IMR-90 (cell line): ENCODE data around the gene MAP1LC3B. TPM values are rescaled to one million over a fixed set of nuclear protein-coding genes. Genes with fewer than 3 reads are reported as not detected.

Experiments
- ATAC-seq: fragments of 200-7000 bp; cut with Tn5 transposase; 2 replicates; pipeline ENCODE4 v1.9.1; 2020; ENCODE audit warnings: low read depth, mild to moderate bottlenecking, moderate library complexity
- Bru-seq: library from RNA; stranded (reverse); fragments of 400-500 nt; gene quantifications from one replicate; lab custom pipeline; 2021; lab: Mats Ljungman, UMichigan
- BruChase-seq, 2 experiments: library from RNA; stranded (reverse); fragments of 400-500 nt; gene quantifications; one replicate each; lab custom pipeline; 2021; lab: Mats Ljungman, UMichigan
- BruUV-seq: library from RNA; stranded (reverse); fragments of 400-500 nt; replicated peaks from 2 replicates; lab custom pipeline; 2021; lab: Mats Ljungman, UMichigan
- CTCF ChIA-PET: fragments of 300-600 bp; formaldehyde crosslinking; extraction: SDS; loops from one replicate; lab custom pipeline; 2021; ENCODE audit warnings: antibody characterized with exemption; lab: Yijun Ruan, JAX
- POLR2A ChIA-PET: fragments of 300-600 bp; sonication (Branson Sonifier 250); formaldehyde crosslinking; loops from one replicate; lab custom pipeline; 2022; ENCODE audit warnings: antibody characterized with exemption; ENCODE audit not compliant: unreplicated experiment; lab: Charles Lee
- DNase-seq: peaks from one replicate; pipeline ENCODE4 v3.0.0; 2013
- H2AFZ ChIP-seq: replicated peaks from 2 replicates; pipeline ENCODE3; 2013; ENCODE audit warnings: low read length, mild to moderate bottlenecking; ENCODE audit not compliant: poor library complexity
- H2AK5ac ChIP-seq: 2 replicates; pipeline ENCODE4 v1.6.1; 2013; ENCODE audit warnings: low read depth, low read length, inconsistent platforms
- H2AK9ac ChIP-seq: replicated peaks from 2 replicates; pipeline ENCODE3; 2013; ENCODE audit warnings: mild to moderate bottlenecking, low read depth, low read length, moderate library complexity; ENCODE audit not compliant: poor library complexity
- H2BK120ac ChIP-seq: 2 replicates; pipeline ENCODE4 v1.6.1; 2013; ENCODE audit warnings: low read depth, low read length, inconsistent platforms
- H2BK15ac ChIP-seq: 3 replicates; pipeline ENCODE4 v1.6.1; 2013; ENCODE audit warnings: low read depth, low read length, inconsistent platforms
- H2BK20ac ChIP-seq: 2 replicates; pipeline ENCODE4 v1.6.1; 2013; ENCODE audit warnings: low read depth, mild to moderate bottlenecking, inconsistent platforms, low read length, moderate library complexity
- H2BK5ac ChIP-seq: 2 replicates; pipeline ENCODE4 v1.6.1; 2013; ENCODE audit warnings: mild to moderate bottlenecking, low read depth, low read length, inconsistent platforms; ENCODE audit not compliant: poor library complexity, severe bottlenecking
- H3K14ac ChIP-seq: replicated peaks from 2 replicates; pipeline ENCODE4 v1.6.1; 2013; ENCODE audit warnings: low read depth, low read length, inconsistent platforms
- H3K18ac ChIP-seq: 2 replicates; pipeline ENCODE4 v1.6.1; 2013; ENCODE audit warnings: low read depth, low read length, control low read depth
- H3K23ac ChIP-seq: 2 replicates; pipeline ENCODE4 v1.6.1; 2013; ENCODE audit warnings: low read depth, low read length, inconsistent platforms
- H3K27ac ChIP-seq: 2 replicates; pipeline ENCODE4 v1.5.1; 2013; ENCODE audit warnings: mild to moderate bottlenecking, control low read depth, low read length; ENCODE audit not compliant: insufficient read depth
- H3K27me3 ChIP-seq: 2 replicates; pipeline ENCODE4 v1.6.1; 2013; ENCODE audit warnings: low read length; ENCODE audit not compliant: control insufficient read depth, insufficient read depth
- H3K36me3 ChIP-seq: 2 replicates; pipeline ENCODE4 v1.6.1; 2013; ENCODE audit warnings: low read length, mixed read lengths; ENCODE audit not compliant: control insufficient read depth, insufficient read depth
- H3K4ac ChIP-seq: 2 replicates; pipeline ENCODE4 v1.6.1; 2013; ENCODE audit warnings: low read depth, low read length, inconsistent platforms
- H3K4me1 ChIP-seq: 2 replicates; pipeline ENCODE4 v1.6.1; 2013; ENCODE audit warnings: low read length, mixed read lengths; ENCODE audit not compliant: control insufficient read depth, insufficient read depth
- H3K4me2 ChIP-seq: 2 replicates; pipeline ENCODE4 v1.6.1; 2013; ENCODE audit warnings: low read depth, mild to moderate bottlenecking, control low read depth, low read length, moderate library complexity
- H3K4me3 ChIP-seq: 2 replicates; pipeline ENCODE4 v1.5.1; 2013; ENCODE audit warnings: low read depth, mild to moderate bottlenecking, control low read depth, low read length, moderate library complexity; ENCODE audit not compliant: insufficient read depth
- H3K56ac ChIP-seq: 2 replicates; pipeline ENCODE4 v1.6.1; 2013; ENCODE audit warnings: low read length, inconsistent platforms; ENCODE audit not compliant: insufficient read depth; ENCODE audit errors: extremely low read depth
- H3K79me1 ChIP-seq, 2 experiments: 2 replicates each; pipeline ENCODE4 v1.6.1; 2013; ENCODE audit warnings: low read length in 2 of 2, inconsistent platforms in 1 of 2, low read depth in 1 of 2
- H3K9ac ChIP-seq: 2 replicates; pipeline ENCODE4 v1.6.1; 2013; ENCODE audit warnings: low read depth, low read length, control low read depth
- H3K9me1 ChIP-seq: 2 replicates; pipeline ENCODE4 v1.6.1; 2013; ENCODE audit warnings: low read length, inconsistent platforms; ENCODE audit not compliant: insufficient read depth
- H3K9me3 ChIP-seq: 2 replicates; pipeline ENCODE4 v1.6.1; 2013; ENCODE audit warnings: low read length; ENCODE audit not compliant: control insufficient read depth, insufficient read depth
- H4K20me1 ChIP-seq: 2 replicates; pipeline ENCODE4 v1.6.1; 2013; ENCODE audit warnings: low read length, inconsistent platforms; ENCODE audit not compliant: insufficient read depth
- H4K5ac ChIP-seq: 2 replicates; pipeline ENCODE4 v1.6.1; 2013; ENCODE audit warnings: mild to moderate bottlenecking, low read depth, low read length, control low read depth
- H4K8ac ChIP-seq, 2 experiments: 2 replicates each; pipeline ENCODE4 v1.6.1; 2013; ENCODE audit warnings: low read depth in 2 of 2, low read length in 2 of 2, control low read depth in 1 of 2, inconsistent platforms in 1 of 2
- H4K91ac ChIP-seq: 2 replicates; pipeline ENCODE4 v1.6.1; 2013; ENCODE audit warnings: low read depth, low read length, inconsistent platforms; ENCODE audit not compliant: insufficient read depth
- CEBPB ChIP-seq: IDR thresholded peaks from 2 replicates; pipeline ENCODE4 v1.6.1; 2012; ENCODE audit warnings: low read depth, low read length, improper control_type of control experiment
- CHD1 ChIP-seq: IDR thresholded peaks from 2 replicates; pipeline ENCODE4 v1.6.1; 2012; ENCODE audit warnings: low read depth, low read length, improper control_type of control experiment
- FOS ChIP-seq: fragments of 150-350 bp; IDR thresholded peaks from 2 replicates; pipeline ENCODE4 v1.6.1; 2016; ENCODE audit warnings: low read depth, low read length
- MAZ ChIP-seq: IDR thresholded peaks from 2 replicates; pipeline ENCODE4 v1.6.1; 2012; ENCODE audit warnings: low read depth, mild to moderate bottlenecking, low read length, improper control_type of control experiment, moderate library complexity, borderline replicate concordance
- MXI1 ChIP-seq: IDR thresholded peaks from 2 replicates; pipeline ENCODE4 v1.6.1; 2012; ENCODE audit warnings: low read depth, mild to moderate bottlenecking, low read length, moderate library complexity, borderline replicate concordance
- POLR2A ChIP-seq: IDR thresholded peaks from 2 replicates; pipeline ENCODE4 v1.6.1; 2012; ENCODE audit warnings: mild to moderate bottlenecking, low read depth, low read length
- RCOR1 ChIP-seq: IDR thresholded peaks from 2 replicates; pipeline ENCODE4 v1.6.1; 2012; ENCODE audit warnings: mild to moderate bottlenecking, low read length, improper control_type of control experiment; ENCODE audit not compliant: insufficient replicate concordance
- WGBS, 2 experiments: methylation state at CpG; one replicate each; pipeline versions ENCODE4 v1.1.5 to v1.1.7; 2013; ENCODE audit warnings: missing lambda C conversion rate in 2 of 2; ENCODE audit not compliant: insufficient read length in 1 of 2; ENCODE audit errors: extremely low coverage in 2 of 2; 5-methylcytosine and 5-hydroxymethylcytosine counted together
- dilution Hi-C: fragments of 300-500 bp; cut with HindIII; formaldehyde crosslinking; loops from one replicate; pipeline ENCODE4 v1.14.3; 2018; ENCODE audit warnings: low sequenced_read_pairs; ENCODE audit not compliant: unreplicated experiment
- in situ Hi-C: fragments of 300-500 bp; cut with MboI; formaldehyde crosslinking; loops from 3 replicates; pipeline ENCODE4 v1.14.3; 2019; ENCODE audit warnings: low sequenced_read_pairs, inconsistent platforms, mixed read lengths
- intact Hi-C: fragments of 100-400 bp; cut with micrococcal nuclease; formaldehyde crosslinking; loops from 2 replicates; pipeline ENCODE4 v1.10.0; 2022
- long read RNA-seq: library from polyadenylated mRNA; unstranded; transcript quantifications from one replicate; pipeline ENCODE4 v2.0.0, GENCODE V29; 2021; ENCODE audit not compliant: unreplicated experiment
- polyA plus RNA-seq, 3 experiments: library from polyadenylated mRNA; depleted of rRNA; stranded (reverse); fragments of >200 nt; gene quantifications; 2 replicates each; pipeline ENCODE4 v1.2.3, GENCODE V29; 2012; ENCODE audit warnings: low replicate concordance in 1 of 3
- total RNA-seq: library from RNA; depleted of rRNA; stranded (reverse); fragments of >200 nt; gene quantifications from 2 replicates; pipeline ENCODE4 v1.2.3, GENCODE V29; 2012; rRNA removed
- TF ChIP-seq, protein P1 (sequence below): fragments of 150-350 bp; IDR thresholded peaks from 2 replicates; pipeline ENCODE4 v1.6.1; 2017; ENCODE audit warnings: mild to moderate bottlenecking, antibody characterized with exemption, low read length, low read depth
- TF ChIP-seq, protein P2 (sequence below): fragments of 150-350 bp; IDR thresholded peaks from 2 replicates; pipeline ENCODE4 v1.6.1; 2016; ENCODE audit warnings: low read depth, mild to moderate bottlenecking, low read length, moderate library complexity, borderline replicate concordance
- TF ChIP-seq, protein P3 (sequence below): conservative IDR thresholded peaks from 2 replicates; pipeline ENCODE4 v1.5.1; 2012; ENCODE audit warnings: mild to moderate bottlenecking, low read depth, low read length, improper control_type of control experiment

The MAP1LC3B gene
- total RNA-seq = 23.5 and 25.3 TPM in 2 replicates
- polyA plus RNA-seq (2012; rRNA removed) = 46.9 and 57.7 TPM in 2 replicates
- 30.4 and 40.6 TPM in 2 replicates for polyA plus RNA-seq (2012; cell fraction: cytosol; rRNA removed)
- 7.3 and 33.0 TPM in 2 replicates for polyA plus RNA-seq (2012; cell fraction: nucleus; rRNA removed; ENCODE audit: low replicate concordance)
- Bru-seq, nascent RNA = percentile 75 among the genes with signal in this experiment
- BruChase-seq, experiment 1, labeled RNA remaining after a 6-hour chase = percentile 88 among the genes with signal in this experiment
- percentile 75 among the genes with signal in this experiment for BruChase-seq, experiment 2, labeled RNA remaining after a 2-hour chase
- long read RNA-seq, transcript MAP1LC3B-201 (4 exons, 2,688 nt) = major isoform, 275 of 324 reads
- long read RNA-seq, partial matches to known transcripts = 1 of 324 reads
- long read RNA-seq, other reads (novel, unspliced or antisense) = 48 of 324 reads

DNA sequence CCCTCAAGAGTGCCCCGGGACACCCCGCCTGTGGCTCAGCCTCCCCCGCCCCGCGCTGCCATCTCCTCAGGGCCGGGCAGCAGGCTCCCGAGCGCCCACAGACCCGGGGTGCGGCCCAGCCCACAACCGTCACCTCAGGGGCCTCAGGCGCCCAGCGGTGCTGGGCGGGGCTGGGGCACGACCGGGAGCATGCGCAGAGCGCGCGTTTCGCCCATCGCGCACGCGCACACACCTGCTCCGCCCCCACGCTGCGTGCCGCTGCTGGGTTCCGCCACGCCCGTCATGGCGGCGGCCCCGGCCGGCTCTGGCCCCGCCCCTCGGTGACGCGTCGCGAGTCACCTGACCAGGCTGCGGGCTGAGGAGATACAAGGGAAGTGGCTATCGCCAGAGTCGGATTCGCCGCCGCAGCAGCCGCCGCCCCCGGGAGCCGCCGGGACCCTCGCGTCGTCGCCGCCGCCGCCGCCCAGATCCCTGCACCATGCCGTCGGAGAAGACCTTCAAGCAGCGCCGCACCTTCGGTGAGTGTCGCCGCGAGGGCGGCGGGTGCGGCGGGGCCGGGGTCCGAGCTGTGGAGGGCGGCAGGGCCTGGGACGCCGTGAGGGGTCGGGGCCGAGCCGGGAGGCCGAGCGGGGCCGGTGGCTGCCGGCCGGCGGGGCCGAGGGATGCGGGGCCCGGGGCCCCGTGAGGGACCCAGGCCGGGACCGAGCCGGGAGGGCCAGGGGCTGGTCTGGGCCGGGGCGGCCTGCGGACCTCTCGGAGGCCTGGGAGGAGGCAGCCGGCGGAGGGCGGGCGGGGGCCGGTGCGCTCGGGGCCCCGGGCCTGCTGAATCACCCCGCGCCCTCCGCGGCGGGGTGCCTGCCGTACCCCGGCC is at the start of gene MAP1LC3B:
TSS of gene MAP1LC3B (plus strand) at position 387 of the 871 bp plus-strand sequence. CDS start at position 479, 92 bp downstream.
- Histone ChIP-seq H3K14ac (peak within 1 kb of the TSS; percentile 97), H4K5ac (peak within 1 kb of the TSS; percentile 62), H2BK120ac (peak within 1 kb of the TSS; percentile 84), H3K27me3 (no peaks in the 10 kb centered on the region), H3K4me3 (peak within 1 kb of the TSS; percentile 75), H3K27ac (peak within 1 kb of the TSS; percentile 90), H3K79me1 (peaks cover 0 to 43% of the 10 kb centered on the region in 2 experiments; a peak in 3 of 4 replicates), H3K4me2 (peak within 1 kb of the TSS; percentile 87), H3K23ac (peak within 1 kb of the TSS; percentile 99), H2AFZ (peak within 1 kb of the TSS; percentile 87), H3K9ac (peak within 1 kb of the TSS; percentile 75), H3K56ac (peak within 1 kb of the TSS; percentile 52), H3K4ac (peak within 1 kb of the TSS; percentile 97), H2BK20ac (no peak within 1 kb of the TSS), H3K9me1 (peaks cover 4% of the 10 kb centered on the region; the same call in 1 of the 2 replicates), H4K20me1 (peaks cover 38% of the 10 kb centered on the region), H3K4me1 (peaks cover 7% of the 10 kb centered on the region), H2AK9ac (peak within 1 kb of the TSS; percentile 96), H4K8ac (peak within 1 kb of the TSS; percentile 95 to 98), H4K91ac (peak within 1 kb of the TSS; percentile 88), H3K9me3 (no peaks in the 10 kb centered on the region), H2BK15ac (peak within 1 kb of the TSS; percentile 78; the same call in 1 of the 3 replicates), H3K18ac (peak within 1 kb of the TSS; percentile 55; the same call in 1 of the 2 replicates), H2AK5ac (peak within 1 kb of the TSS; percentile 99), H2BK5ac (peak within 1 kb of the TSS; percentile 86), H3K36me3 (no peaks in the 10 kb centered on the region)
- intact Hi-C loops = no loop called here
- in situ Hi-C loops = no loop called here
- BruUV-seq = no TSS peak
- CTCF ChIA-PET = interaction anchor here (2.4 kb wide), 1 partner anchor 244 kb away, joined by 7 read pairs; no protein-coding TSS in a partner anchor
- peak; percentile 83 for ATAC-seq
- DNase-seq = peak; percentile 94
- dilution Hi-C loops = no loop called here
- 0% methylated on average over 34 of the region's 113 CpGs; no CpG with 5 or more reads in 1 of the 2 experiments for WGBS, 2 experiments
- POLR2A ChIA-PET = no interaction called here
- TF ChIP-seq MAZ = peak; percentile 97
- peak; percentile 99 for TF ChIP-seq POLR2A
- peak; percentile 56; the same call in 1 of the 2 replicates for TF ChIP-seq MXI1
- TF ChIP-seq FOS = peak; percentile 35; the same call in 1 of the 2 replicates
- TF ChIP-seq, protein P1, sequence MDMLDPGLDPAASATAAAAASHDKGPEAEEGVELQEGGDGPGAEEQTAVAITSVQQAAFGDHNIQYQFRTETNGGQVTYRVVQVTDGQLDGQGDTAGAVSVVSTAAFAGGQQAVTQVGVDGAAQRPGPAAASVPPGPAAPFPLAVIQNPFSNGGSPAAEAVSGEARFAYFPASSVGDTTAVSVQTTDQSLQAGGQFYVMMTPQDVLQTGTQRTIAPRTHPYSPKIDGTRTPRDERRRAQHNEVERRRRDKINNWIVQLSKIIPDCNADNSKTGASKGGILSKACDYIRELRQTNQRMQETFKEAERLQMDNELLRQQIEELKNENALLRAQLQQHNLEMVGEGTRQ = peak; percentile 94
- TF ChIP-seq, protein P2, sequence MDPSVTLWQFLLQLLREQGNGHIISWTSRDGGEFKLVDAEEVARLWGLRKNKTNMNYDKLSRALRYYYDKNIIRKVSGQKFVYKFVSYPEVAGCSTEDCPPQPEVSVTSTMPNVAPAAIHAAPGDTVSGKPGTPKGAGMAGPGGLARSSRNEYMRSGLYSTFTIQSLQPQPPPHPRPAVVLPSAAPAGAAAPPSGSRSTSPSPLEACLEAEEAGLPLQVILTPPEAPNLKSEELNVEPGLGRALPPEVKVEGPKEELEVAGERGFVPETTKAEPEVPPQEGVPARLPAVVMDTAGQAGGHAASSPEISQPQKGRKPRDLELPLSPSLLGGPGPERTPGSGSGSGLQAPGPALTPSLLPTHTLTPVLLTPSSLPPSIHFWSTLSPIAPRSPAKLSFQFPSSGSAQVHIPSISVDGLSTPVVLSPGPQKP = no peak
- TF ChIP-seq RCOR1 = no peak
- no peak for TF ChIP-seq CEBPB
- TF ChIP-seq, protein P3, sequence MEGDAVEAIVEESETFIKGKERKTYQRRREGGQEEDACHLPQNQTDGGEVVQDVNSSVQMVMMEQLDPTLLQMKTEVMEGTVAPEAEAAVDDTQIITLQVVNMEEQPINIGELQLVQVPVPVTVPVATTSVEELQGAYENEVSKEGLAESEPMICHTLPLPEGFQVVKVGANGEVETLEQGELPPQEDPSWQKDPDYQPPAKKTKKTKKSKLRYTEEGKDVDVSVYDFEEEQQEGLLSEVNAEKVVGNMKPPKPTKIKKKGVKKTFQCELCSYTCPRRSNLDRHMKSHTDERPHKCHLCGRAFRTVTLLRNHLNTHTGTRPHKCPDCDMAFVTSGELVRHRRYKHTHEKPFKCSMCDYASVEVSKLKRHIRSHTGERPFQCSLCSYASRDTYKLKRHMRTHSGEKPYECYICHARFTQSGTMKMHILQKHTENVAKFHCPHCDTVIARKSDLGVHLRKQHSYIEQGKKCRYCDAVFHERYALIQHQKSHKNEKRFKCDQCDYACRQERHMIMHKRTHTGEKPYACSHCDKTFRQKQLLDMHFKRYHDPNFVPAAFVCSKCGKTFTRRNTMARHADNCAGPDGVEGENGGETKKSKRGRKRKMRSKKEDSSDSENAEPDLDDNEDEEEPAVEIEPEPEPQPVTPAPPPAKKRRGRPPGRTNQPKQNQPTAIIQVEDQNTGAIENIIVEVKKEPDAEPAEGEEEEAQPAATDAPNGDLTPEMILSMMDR = no peak
- TF ChIP-seq CHD1 = peak; percentile 76; the same call in 1 of the 2 replicates
